ENCODE results near the gene ANKAR.

Gene ANKAR

GRCh38 chr2:189681203-189681602 lies 6.7 kb downstream of the ANKAR start:
- no peaks in the 10 kb centered on the region for H4K20me1 ChIP-seq (ENCODE audit: insufficient read depth, low read length)
- no peaks in the 10 kb centered on the region for H3K9me2 ChIP-seq (ENCODE audit: low read depth, low read length)
- peaks cover 10% of the 10 kb centered on the region for H3K4me1 ChIP-seq (ENCODE audit: insufficient read depth, low read length, severe bottlenecking)
- H2AFZ ChIP-seq (ENCODE audit: low read length) = no peak overlapping the region
- no peak overlapping the region for H3K4me2 ChIP-seq (ENCODE audit: low read length)
- H3K27ac ChIP-seq (ENCODE audit: low read depth, low read length, poor library complexity, severe bottlenecking) = no peak overlapping the region
- H3K27me3 ChIP-seq (ENCODE audit: insufficient read depth, low read length) = no peaks in the 10 kb centered on the region
- H3K9ac ChIP-seq (ENCODE audit: low read length) = no peak overlapping the region
- H3K36me3 ChIP-seq (ENCODE audit: insufficient read depth, low read length) = peaks cover 7% of the 10 kb centered on the region
- TF ChIP-seq, protein P1, sequence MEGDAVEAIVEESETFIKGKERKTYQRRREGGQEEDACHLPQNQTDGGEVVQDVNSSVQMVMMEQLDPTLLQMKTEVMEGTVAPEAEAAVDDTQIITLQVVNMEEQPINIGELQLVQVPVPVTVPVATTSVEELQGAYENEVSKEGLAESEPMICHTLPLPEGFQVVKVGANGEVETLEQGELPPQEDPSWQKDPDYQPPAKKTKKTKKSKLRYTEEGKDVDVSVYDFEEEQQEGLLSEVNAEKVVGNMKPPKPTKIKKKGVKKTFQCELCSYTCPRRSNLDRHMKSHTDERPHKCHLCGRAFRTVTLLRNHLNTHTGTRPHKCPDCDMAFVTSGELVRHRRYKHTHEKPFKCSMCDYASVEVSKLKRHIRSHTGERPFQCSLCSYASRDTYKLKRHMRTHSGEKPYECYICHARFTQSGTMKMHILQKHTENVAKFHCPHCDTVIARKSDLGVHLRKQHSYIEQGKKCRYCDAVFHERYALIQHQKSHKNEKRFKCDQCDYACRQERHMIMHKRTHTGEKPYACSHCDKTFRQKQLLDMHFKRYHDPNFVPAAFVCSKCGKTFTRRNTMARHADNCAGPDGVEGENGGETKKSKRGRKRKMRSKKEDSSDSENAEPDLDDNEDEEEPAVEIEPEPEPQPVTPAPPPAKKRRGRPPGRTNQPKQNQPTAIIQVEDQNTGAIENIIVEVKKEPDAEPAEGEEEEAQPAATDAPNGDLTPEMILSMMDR (IDR thresholded peaks at IDR 0.05; ENCODE audit: low read length) = no peak
- no peak for TF ChIP-seq EZH2 (IDR thresholded peaks at IDR 0.05; ENCODE audit: borderline replicate concordance, low read length)
- H3F3A ChIP-seq (ENCODE audit: insufficient read depth, low read length) = no peaks in the 10 kb centered on the region
- no peaks in the 10 kb centered on the region for H3K79me2 ChIP-seq (ENCODE audit: insufficient read depth, low read length)
- no peak overlapping the region for H3K4me3 ChIP-seq (ENCODE audit: low read depth, low read length, poor library complexity, severe bottlenecking)
- H3K9me3 ChIP-seq (ENCODE audit: low read length) = no peaks in the 10 kb centered on the region; the same call in 1 of the 2 replicates

DNA sequence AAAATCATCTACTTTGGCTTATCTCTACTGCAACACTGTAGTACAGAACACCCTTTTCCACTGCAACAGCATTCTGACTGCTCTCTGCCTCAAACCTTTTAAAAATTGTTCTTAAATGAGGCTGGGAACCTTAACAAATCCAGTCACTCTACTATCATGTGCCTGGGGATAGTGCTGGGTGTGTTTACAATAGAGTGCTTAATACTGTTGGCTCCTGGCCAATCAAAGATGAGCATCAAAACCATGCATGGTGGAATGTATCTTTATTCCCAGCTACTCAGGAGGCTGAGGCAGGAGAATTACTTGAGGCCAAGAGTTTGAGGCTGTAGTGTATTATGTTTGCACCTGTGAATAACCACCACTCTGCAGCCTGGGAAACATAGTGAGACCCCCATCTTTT lies 7.4 kb downstream of the ANKAR start:
- H3K36me3 ChIP-seq (ENCODE audit: insufficient read depth, low read length) = no peaks in the 10 kb centered on the region; the same call in 1 of the 2 replicates
- no peaks in the 10 kb centered on the region; the same call in 1 of the 2 replicates for H3K9me3 ChIP-seq (ENCODE audit: low read length)
- no peak overlapping the region for H3K4me2 ChIP-seq (ENCODE audit: low read length)
- peaks cover 13% of the 10 kb centered on the region for H3K4me1 ChIP-seq (ENCODE audit: insufficient read depth, low read length, severe bottlenecking)
- H3K27me3 ChIP-seq (ENCODE audit: insufficient read depth, low read length) = no peaks in the 10 kb centered on the region
- no peak overlapping the region for H3K4me3 ChIP-seq (ENCODE audit: low read depth, low read length, poor library complexity, severe bottlenecking)
- no peak overlapping the region for H2AFZ ChIP-seq (ENCODE audit: low read length)
- no peak for TF ChIP-seq EZH2 (IDR thresholded peaks at IDR 0.05; ENCODE audit: borderline replicate concordance, low read length)
- TF ChIP-seq, protein P1 (IDR thresholded peaks at IDR 0.05; ENCODE audit: low read length) = no peak
- no peaks in the 10 kb centered on the region for H3K79me2 ChIP-seq (ENCODE audit: insufficient read depth, low read length)
- H3F3A ChIP-seq (ENCODE audit: insufficient read depth, low read length) = no peaks in the 10 kb centered on the region
- H3K27ac ChIP-seq (ENCODE audit: low read depth, low read length, poor library complexity, severe bottlenecking) = no peak overlapping the region
- no peaks in the 10 kb centered on the region for H4K20me1 ChIP-seq (ENCODE audit: insufficient read depth, low read length)
- no peak overlapping the region for H3K9ac ChIP-seq (ENCODE audit: low read length)
- no peaks in the 10 kb centered on the region for H3K9me2 ChIP-seq (ENCODE audit: low read depth, low read length)

DNA sequence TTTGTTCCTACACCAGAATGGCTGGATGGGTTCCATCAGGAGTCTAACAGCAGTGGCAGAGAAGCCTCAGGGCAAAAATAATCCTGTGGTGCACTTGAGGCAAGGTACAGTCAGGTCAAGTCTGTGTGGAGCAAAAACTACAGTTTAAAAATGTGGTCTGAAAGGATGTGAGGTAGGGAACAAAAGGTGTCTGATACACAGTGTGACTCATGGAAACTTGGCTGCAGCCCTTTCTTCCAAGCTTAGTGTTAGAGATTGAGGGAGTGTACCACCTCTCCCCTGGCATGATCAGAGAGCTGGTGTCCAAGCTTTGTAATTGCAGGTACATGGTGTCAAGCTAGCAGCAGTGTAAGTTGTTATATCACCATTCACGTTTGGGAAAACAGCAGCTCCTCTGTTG lies 8.9 kb downstream of the ANKAR start:
- Histone ChIP-seq H3K36me3 (ENCODE audit: insufficient read depth, low read length) (no peaks in the 10 kb centered on the region; the same call in 1 of the 2 replicates), H3K27me3 (ENCODE audit: insufficient read depth, low read length) (no peaks in the 10 kb centered on the region), H2AFZ (ENCODE audit: low read length) (no peak overlapping the region), H3K4me3 (ENCODE audit: low read depth, low read length, poor library complexity, severe bottlenecking) (no peak overlapping the region), H3K4me2 (ENCODE audit: low read length) (no peak overlapping the region), H3K4me1 (ENCODE audit: insufficient read depth, low read length, severe bottlenecking) (peaks cover 13% of the 10 kb centered on the region), H3K9me3 (ENCODE audit: low read length) (no peaks in the 10 kb centered on the region; the same call in 1 of the 2 replicates), H3K9ac (ENCODE audit: low read length) (no peak overlapping the region), H3K79me2 (ENCODE audit: insufficient read depth, low read length) (no peaks in the 10 kb centered on the region), H3F3A (ENCODE audit: insufficient read depth, low read length) (no peaks in the 10 kb centered on the region), H4K20me1 (ENCODE audit: insufficient read depth, low read length) (no peaks in the 10 kb centered on the region), H3K27ac (ENCODE audit: low read depth, low read length, poor library complexity, severe bottlenecking) (no peak overlapping the region), H3K9me2 (ENCODE audit: low read depth, low read length) (no peaks in the 10 kb centered on the region)
- no peak for TF ChIP-seq EZH2 (IDR thresholded peaks at IDR 0.05; ENCODE audit: borderline replicate concordance, low read length)
- TF ChIP-seq, protein P1 (IDR thresholded peaks at IDR 0.05; ENCODE audit: low read length) = no peak
